HepG2 (cell line): Measurements from ENCODE around the gene PPP1CB. TPM values are rescaled to one million over a fixed set of nuclear protein-coding genes. Genes with fewer than 3 reads are reported as not detected.

ENCODE experiments used
- ARID4A ChIP-seq: sonication (generic); formaldehyde crosslinking; IDR thresholded peaks from 2 replicates; pipeline ENCODE4 v1.5.0; 2020; ENCODE audit warnings: mild to moderate bottlenecking, missing genetic modification reagents, borderline replicate concordance
- HBP1 ChIP-seq: IDR thresholded peaks from 2 replicates; pipeline ENCODE4 v1.6.1; 2016; ENCODE audit warnings: low read depth, control low read depth
- MXD3 ChIP-seq: IDR thresholded peaks from 2 replicates; pipeline ENCODE4 v1.6.1; 2016; ENCODE audit warnings: mild to moderate bottlenecking, missing biosample characterization, missing genetic modification reagents
- REST ChIP-seq, 2 experiments: IDR thresholded peaks; 2 replicates each; pipeline ENCODE4 v1.6.1; 2011 to 2012; ENCODE audit warnings: low read length in 2 of 2, borderline replicate concordance in 1 of 2, low read depth in 1 of 2, mild to moderate bottlenecking in 1 of 2, moderate library complexity in 1 of 2
- TEAD2 ChIP-seq: sonication (generic); formaldehyde crosslinking; IDR thresholded peaks from 2 replicates; pipeline ENCODE4 v1.9.0; 2021; ENCODE audit warnings: missing genetic modification reagents
- THRA ChIP-seq: sonication (generic); formaldehyde crosslinking; IDR thresholded peaks from 2 replicates; pipeline ENCODE4 v1.4.0; 2020; ENCODE audit warnings: missing genetic modification reagents, borderline replicate concordance
- U2AF1 ChIP-seq: fragments of 200-400 bp; formaldehyde crosslinking; optimal IDR thresholded peaks from 2 replicates; pipeline ENCODE3; 2017; ENCODE audit warnings: mild to moderate bottlenecking, low read depth, low read length
- ZMAT3 ChIP-seq: sonication (generic); formaldehyde crosslinking; conservative IDR thresholded peaks from 2 replicates; pipeline ENCODE4 v1.7.0; 2021; ENCODE audit warnings: missing genetic modification reagents
- ZNF17 ChIP-seq: sonication (generic); formaldehyde crosslinking; IDR thresholded peaks from 2 replicates; pipeline ENCODE4 v1.5.0; 2020; ENCODE audit warnings: mild to moderate bottlenecking, missing genetic modification reagents
- ZNF30 ChIP-seq: sonication (generic); formaldehyde crosslinking; IDR thresholded peaks from 2 replicates; pipeline ENCODE4 v1.5.0; 2020; ENCODE audit warnings: mild to moderate bottlenecking, missing genetic modification reagents
- ZNF605 ChIP-seq: sonication (generic); formaldehyde crosslinking; IDR thresholded peaks from 2 replicates; pipeline ENCODE4 v1.8.0; 2022; ENCODE audit warnings: mild to moderate bottlenecking, missing genetic modification reagents
- ZNF674 ChIP-seq: sonication (generic); formaldehyde crosslinking; IDR thresholded peaks from 2 replicates; pipeline ENCODE4 v1.5.0; 2020; ENCODE audit warnings: low read depth, mild to moderate bottlenecking, missing genetic modification reagents
- ZNF703 ChIP-seq: sonication (generic); formaldehyde crosslinking; IDR thresholded peaks from 2 replicates; pipeline ENCODE4 v1.5.1; 2020; ENCODE audit warnings: missing genetic modification reagents, mild to moderate bottlenecking, moderate library complexity, borderline replicate concordance
- ZNF724P ChIP-seq: sonication (generic); formaldehyde crosslinking; IDR thresholded peaks from 2 replicates; pipeline ENCODE4 v1.8.0; 2022; ENCODE audit warnings: missing genetic modification reagents, borderline replicate concordance
- ZNF737 ChIP-seq: sonication (generic); formaldehyde crosslinking; IDR thresholded peaks from 2 replicates; pipeline ENCODE4 v1.5.0; 2020; ENCODE audit warnings: missing genetic modification reagents, mild to moderate bottlenecking, borderline replicate concordance
- ZNF782 ChIP-seq: sonication (generic); formaldehyde crosslinking; IDR thresholded peaks from 2 replicates; pipeline ENCODE4 v1.4.0; 2020; ENCODE audit warnings: missing genetic modification reagents, mild to moderate bottlenecking, borderline replicate concordance
- polyA plus RNA-seq, 8 experiments: library from polyadenylated mRNA; depleted of rRNA in 3 of 8; stranded (reverse) in 7 of 8; unstranded in 1 of 8; fragments of >200 nt; fragmentation: Illumina TruSeq in 4 of 8; extraction: Trizol in 4 of 8; gene quantifications; 2 replicates each; pipeline versions ENCODE4 v1.2.1 to v1.2.3, GENCODE V29; 2011 to 2016; ENCODE audit warnings: low read depth in 4 of 8, missing spikeins in 1 of 8, mixed read lengths in 1 of 8; ENCODE audit not compliant: insufficient read depth in 1 of 8
- total RNA-seq, 5 experiments: library from RNA; depleted of rRNA; stranded (reverse); fragments of >200 nt; fragmentation: Illumina TruSeq; extraction: Trizol; gene quantifications; 2 replicates each; pipeline ENCODE4 v1.2.3, GENCODE V29; 2016; ENCODE audit warnings: low read depth in 1 of 5

The PPP1CB gene
- total and polyA plus RNA-seq, 2 of the 13 experiments (the other 11 are each of a cell fraction or from before 2014, with no cell fraction given) = 46.9 to 109 TPM

- TF ChIP-seq ZMAT3 (CRISPR knock-in tag) = no peak
- TF ChIP-seq ZNF737 (CRISPR knock-in tag) = no peak
- peak; percentile 71; the same call in 1 of the 2 replicates for TF ChIP-seq TEAD2 (CRISPR knock-in tag)
- TF ChIP-seq ZNF17 (CRISPR knock-in tag) = 0 out of 2 replicates have a peak, but pooled peaks have one; percentile 25
- no peak; the same call in 1 of the 2 replicates for TF ChIP-seq ZNF703
- peak; percentile 57; the same call in 1 of the 2 replicates for TF ChIP-seq ZNF605
- TF ChIP-seq U2AF1 = peak; percentile 54
- peak in 1 of 2 experiments; percentile 20; a peak in 1 of 4 replicates for TF ChIP-seq REST (IDR thresholded peaks at IDR 0.05; ENCODE audit: borderline replicate concordance in 1 of 2, low read depth in 1 of 2, low read length in 2 of 2)
- peak; percentile 26; the same call in 1 of the 2 replicates for TF ChIP-seq ZNF782 (CRISPR knock-in tag)
- TF ChIP-seq ZNF674 (CRISPR knock-in tag) = no peak
- 0 out of 2 replicates have a peak, but pooled peaks have one; percentile 29 for TF ChIP-seq HBP1 (CRISPR knock-in tag)
- TF ChIP-seq THRA = no peak
- peak; percentile 47; the same call in 1 of the 2 replicates for TF ChIP-seq MXD3
- TF ChIP-seq ARID4A (CRISPR knock-in tag) = peak; percentile 72
- 0 out of 2 replicates have a peak, but pooled peaks have one; percentile 59 for TF ChIP-seq ZNF30 (CRISPR knock-in tag)
- 0 out of 2 replicates have a peak, but pooled peaks have one; percentile 25 for TF ChIP-seq ZNF724P
These were observed 463 bp downstream of the PPP1CB start (continued) for GRCh38 chr2:28751956-28752630.
